ENCODE results near the gene FCRL1.

Gene FCRL1

DNA sequence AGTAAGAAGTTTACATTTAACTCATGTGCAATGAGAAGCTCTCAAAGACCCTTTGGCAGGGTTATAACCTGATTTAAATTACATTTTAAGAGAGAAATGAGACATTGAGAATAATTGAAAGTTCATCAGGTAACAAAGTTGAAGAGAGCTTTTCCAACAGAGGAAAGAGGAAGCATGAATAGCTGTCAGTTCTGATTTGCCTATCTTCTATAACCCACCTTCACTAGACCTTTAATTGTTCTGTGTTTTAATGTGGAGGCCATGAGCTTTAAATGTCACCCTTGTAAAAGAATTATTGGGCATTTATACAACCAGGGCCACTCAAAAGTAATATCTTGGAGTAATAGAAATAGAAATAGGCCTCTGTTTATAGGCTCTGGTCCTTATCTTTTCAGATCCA lies 9.3 kb upstream of the FCRL1 start (continued):
- TF ChIP-seq, protein P1, sequence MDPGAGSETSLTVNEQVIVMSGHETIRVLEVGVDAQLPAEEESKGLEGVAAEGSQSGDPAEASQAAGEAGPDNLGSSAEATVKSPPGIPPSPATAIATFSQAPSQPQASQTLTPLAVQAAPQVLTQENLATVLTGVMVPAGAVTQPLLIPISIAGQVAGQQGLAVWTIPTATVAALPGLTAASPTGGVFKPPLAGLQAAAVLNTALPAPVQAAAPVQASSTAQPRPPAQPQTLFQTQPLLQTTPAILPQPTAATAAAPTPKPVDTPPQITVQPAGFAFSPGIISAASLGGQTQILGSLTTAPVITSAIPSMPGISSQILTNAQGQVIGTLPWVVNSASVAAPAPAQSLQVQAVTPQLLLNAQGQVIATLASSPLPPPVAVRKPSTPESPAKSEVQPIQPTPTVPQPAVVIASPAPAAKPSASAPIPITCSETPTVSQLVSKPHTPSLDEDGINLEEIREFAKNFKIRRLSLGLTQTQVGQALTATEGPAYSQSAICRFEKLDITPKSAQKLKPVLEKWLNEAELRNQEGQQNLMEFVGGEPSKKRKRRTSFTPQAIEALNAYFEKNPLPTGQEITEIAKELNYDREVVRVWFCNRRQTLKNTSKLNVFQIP (CRISPR knock-in tag; IDR thresholded peaks at IDR 0.05; ENCODE audit: borderline replicate concordance, low read depth): no peak
- TF ChIP-seq ZNF70 (CRISPR knock-in tag; IDR thresholded peaks at IDR 0.05) (no peak), ZFP3 (CRISPR knock-in tag; IDR thresholded peaks at IDR 0.05) (no peak), PPARA (CRISPR knock-in tag; IDR thresholded peaks at IDR 0.05; ENCODE audit: borderline replicate concordance) (no peak), ZC3H10 (CRISPR knock-in tag; IDR thresholded peaks at IDR 0.05) (no peak)

DNA sequence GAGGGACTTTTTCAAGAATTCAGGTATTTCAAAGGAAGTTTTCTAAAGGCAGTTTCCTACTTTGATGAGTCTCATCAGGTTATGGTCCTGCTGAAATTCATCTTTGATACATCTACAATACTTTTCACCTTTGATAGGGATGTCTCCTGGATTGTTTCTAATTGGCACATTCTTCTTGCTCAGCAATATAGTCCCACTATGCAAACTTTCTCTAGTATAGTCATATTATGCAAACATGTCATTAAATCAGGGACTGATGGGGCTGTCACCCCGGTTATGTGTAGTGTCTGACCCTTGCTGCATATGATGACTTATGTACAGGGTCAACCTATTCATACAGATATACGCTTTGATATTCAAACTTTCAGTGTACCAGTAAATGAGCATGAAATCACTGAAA lies 379 bp upstream of the FCRL1 start:
- no peak for TF ChIP-seq ZC3H10 (CRISPR knock-in tag; IDR thresholded peaks at IDR 0.05)
- ATAC-seq: no peak

DNA sequence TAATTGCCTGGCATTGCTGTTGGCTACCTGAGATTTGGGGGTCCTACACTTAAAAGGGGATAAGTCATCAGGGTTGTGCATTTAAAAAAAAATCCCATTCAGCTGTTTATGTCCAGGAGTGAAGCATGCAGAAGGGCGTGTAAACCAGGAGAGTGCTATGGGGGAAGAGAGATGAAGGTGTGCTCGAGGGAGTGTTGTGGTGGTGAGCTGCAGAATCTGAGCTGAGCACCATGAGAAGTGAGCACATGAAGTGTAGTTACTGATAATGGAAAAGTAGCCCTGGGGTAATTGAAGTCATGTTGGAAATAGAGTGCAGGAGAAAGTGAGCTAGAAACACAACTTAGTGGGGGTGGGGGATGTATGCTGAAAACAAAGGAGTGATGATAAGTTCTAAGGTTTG lies 705 bp downstream of the FCRL1 start:
- TF ChIP-seq GLIS3 (CRISPR knock-in tag; IDR thresholded peaks at IDR 0.05) (no peak), ZFP30 (CRISPR knock-in tag; IDR thresholded peaks at IDR 0.05) (no peak), ZC3H10 (CRISPR knock-in tag; IDR thresholded peaks at IDR 0.05) (no peak), OSR1 (CRISPR knock-in tag; IDR thresholded peaks at IDR 0.05) (no peak)
- no peak for ATAC-seq

DNA sequence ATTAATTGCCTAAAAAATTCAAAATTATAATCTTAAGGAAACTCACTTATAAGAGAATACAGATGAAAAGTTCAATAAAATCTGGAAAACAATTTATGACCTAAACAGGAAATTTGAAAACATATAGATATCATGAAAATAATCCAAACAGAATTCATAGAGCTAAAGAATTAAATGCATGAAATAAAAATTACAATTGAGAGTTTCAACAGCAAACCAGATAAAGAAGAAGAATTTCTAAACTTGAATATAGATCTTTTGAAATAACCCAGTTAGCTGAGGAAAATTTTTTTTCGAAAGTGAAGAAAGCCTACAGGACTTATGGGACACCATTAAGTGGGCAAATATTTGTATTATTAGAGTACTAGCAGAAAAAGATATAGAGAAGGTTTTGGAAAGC lies 6.7 kb downstream of the FCRL1 start:
- no peak for ATAC-seq
- TF ChIP-seq ESRRG (CRISPR knock-in tag; IDR thresholded peaks at IDR 0.05): no peak
- TF ChIP-seq, protein P2, sequence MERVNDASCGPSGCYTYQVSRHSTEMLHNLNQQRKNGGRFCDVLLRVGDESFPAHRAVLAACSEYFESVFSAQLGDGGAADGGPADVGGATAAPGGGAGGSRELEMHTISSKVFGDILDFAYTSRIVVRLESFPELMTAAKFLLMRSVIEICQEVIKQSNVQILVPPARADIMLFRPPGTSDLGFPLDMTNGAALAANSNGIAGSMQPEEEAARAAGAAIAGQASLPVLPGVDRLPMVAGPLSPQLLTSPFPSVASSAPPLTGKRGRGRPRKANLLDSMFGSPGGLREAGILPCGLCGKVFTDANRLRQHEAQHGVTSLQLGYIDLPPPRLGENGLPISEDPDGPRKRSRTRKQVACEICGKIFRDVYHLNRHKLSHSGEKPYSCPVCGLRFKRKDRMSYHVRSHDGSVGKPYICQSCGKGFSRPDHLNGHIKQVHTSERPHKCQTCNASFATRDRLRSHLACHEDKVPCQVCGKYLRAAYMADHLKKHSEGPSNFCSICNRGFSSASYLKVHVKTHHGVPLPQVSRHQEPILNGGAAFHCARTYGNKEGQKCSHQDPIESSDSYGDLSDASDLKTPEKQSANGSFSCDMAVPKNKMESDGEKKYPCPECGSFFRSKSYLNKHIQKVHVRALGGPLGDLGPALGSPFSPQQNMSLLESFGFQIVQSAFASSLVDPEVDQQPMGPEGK (CRISPR knock-in tag; IDR thresholded peaks at IDR 0.05; ENCODE audit: borderline replicate concordance): no peak
- TF ChIP-seq, protein P3, sequence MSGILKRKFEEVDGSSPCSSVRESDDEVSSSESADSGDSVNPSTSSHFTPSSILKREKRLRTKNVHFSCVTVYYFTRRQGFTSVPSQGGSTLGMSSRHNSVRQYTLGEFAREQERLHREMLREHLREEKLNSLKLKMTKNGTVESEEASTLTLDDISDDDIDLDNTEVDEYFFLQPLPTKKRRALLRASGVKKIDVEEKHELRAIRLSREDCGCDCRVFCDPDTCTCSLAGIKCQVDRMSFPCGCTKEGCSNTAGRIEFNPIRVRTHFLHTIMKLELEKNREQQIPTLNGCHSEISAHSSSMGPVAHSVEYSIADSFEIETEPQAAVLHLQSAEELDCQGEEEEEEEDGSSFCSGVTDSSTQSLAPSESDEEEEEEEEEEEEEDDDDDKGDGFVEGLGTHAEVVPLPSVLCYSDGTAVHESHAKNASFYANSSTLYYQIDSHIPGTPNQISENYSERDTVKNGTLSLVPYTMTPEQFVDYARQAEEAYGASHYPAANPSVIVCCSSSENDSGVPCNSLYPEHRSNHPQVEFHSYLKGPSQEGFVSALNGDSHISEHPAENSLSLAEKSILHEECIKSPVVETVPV (CRISPR knock-in tag; IDR thresholded peaks at IDR 0.05): no peak
- TF ChIP-seq, protein P4, sequence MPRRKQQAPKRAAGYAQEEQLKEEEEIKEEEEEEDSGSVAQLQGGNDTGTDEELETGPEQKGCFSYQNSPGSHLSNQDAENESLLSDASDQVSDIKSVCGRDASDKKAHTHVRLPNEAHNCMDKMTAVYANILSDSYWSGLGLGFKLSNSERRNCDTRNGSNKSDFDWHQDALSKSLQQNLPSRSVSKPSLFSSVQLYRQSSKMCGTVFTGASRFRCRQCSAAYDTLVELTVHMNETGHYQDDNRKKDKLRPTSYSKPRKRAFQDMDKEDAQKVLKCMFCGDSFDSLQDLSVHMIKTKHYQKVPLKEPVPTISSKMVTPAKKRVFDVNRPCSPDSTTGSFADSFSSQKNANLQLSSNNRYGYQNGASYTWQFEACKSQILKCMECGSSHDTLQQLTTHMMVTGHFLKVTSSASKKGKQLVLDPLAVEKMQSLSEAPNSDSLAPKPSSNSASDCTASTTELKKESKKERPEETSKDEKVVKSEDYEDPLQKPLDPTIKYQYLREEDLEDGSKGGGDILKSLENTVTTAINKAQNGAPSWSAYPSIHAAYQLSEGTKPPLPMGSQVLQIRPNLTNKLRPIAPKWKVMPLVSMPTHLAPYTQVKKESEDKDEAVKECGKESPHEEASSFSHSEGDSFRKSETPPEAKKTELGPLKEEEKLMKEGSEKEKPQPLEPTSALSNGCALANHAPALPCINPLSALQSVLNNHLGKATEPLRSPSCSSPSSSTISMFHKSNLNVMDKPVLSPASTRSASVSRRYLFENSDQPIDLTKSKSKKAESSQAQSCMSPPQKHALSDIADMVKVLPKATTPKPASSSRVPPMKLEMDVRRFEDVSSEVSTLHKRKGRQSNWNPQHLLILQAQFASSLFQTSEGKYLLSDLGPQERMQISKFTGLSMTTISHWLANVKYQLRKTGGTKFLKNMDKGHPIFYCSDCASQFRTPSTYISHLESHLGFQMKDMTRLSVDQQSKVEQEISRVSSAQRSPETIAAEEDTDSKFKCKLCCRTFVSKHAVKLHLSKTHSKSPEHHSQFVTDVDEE (CRISPR knock-in tag; IDR thresholded peaks at IDR 0.05): no peak

DNA sequence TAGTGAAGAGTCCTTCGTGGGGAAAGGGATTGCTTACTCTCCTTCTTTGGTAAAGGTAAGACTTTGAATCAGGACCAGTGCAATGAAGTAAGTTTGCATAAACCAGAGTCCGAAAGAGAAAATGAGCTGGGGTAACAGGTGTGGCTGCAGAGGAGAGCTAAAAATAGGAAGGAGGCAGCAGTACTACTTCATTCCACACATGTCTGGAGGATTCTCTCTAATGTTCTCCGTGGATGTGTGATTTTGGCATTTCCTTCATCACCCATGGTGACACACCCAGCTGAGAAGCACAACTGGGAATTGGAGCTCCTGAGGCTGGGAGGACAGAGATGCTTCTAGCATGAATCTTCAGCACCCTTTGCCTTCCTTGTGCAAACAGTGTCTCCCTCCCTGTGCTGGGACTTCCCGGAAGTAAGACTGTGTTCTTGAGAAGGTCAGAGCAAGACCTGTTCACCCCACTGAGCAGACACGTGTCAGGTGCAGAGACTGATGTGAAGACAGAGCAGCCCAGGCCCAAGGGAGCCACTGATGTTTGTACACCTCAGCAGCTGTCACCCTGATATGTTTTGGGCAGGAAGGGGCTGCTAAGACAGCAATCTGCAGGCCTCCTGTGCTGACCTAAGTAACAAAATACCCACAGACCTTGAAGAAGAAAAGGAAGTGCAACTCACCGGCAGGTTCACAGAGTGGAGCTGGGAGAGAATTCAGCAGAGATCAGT lies 13.3 kb downstream of the FCRL1 start:
- ATAC-seq: no peak
- TF ChIP-seq, protein P5, sequence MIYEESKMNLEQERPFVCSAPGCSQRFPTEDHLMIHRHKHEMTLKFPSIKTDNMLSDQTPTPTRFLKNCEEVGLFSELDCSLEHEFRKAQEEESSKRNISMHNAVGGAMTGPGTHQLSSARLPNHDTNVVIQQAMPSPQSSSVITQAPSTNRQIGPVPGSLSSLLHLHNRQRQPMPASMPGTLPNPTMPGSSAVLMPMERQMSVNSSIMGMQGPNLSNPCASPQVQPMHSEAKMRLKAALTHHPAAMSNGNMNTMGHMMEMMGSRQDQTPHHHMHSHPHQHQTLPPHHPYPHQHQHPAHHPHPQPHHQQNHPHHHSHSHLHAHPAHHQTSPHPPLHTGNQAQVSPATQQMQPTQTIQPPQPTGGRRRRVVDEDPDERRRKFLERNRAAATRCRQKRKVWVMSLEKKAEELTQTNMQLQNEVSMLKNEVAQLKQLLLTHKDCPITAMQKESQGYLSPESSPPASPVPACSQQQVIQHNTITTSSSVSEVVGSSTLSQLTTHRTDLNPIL (CRISPR knock-in tag; IDR thresholded peaks at IDR 0.05; ENCODE audit: low read depth): no peak
- TF ChIP-seq, protein P4 (CRISPR knock-in tag; IDR thresholded peaks at IDR 0.05): no peak
- TF ChIP-seq ISL1 (CRISPR knock-in tag; IDR thresholded peaks at IDR 0.05) (no peak), ARNTL (CRISPR knock-in tag; IDR thresholded peaks at IDR 0.05; ENCODE audit: borderline replicate concordance, low read depth) (no peak), OSR1 (CRISPR knock-in tag; IDR thresholded peaks at IDR 0.05) (no peak), ZNF70 (CRISPR knock-in tag; IDR thresholded peaks at IDR 0.05) (no peak), SNAI2 (CRISPR knock-in tag; IDR thresholded peaks at IDR 0.05) (no peak), TCF4 (CRISPR knock-in tag; IDR thresholded peaks at IDR 0.05; ENCODE audit: borderline replicate concordance) (no peak), ZC3H10 (CRISPR knock-in tag; IDR thresholded peaks at IDR 0.05) (no peak)
- TF ChIP-seq, protein P2 (CRISPR knock-in tag; IDR thresholded peaks at IDR 0.05; ENCODE audit: borderline replicate concordance): no peak
- TF ChIP-seq, protein P1 (CRISPR knock-in tag; IDR thresholded peaks at IDR 0.05; ENCODE audit: borderline replicate concordance, low read depth): no peak

Measured in SK-N-SH treated with all-trans-retinoic acid at 6 μM for 48 hours (cell line).